ENCODE data around the gene MYD88. TPM values are rescaled to one million over a fixed set of nuclear protein-coding genes. Genes with fewer than 3 reads are reported as not detected.

MYD88 gene
- total and polyA plus RNA-seq, 7 experiments from 2014 or later, result 35.2 to 108 (median 52.8) TPM

DNA sequence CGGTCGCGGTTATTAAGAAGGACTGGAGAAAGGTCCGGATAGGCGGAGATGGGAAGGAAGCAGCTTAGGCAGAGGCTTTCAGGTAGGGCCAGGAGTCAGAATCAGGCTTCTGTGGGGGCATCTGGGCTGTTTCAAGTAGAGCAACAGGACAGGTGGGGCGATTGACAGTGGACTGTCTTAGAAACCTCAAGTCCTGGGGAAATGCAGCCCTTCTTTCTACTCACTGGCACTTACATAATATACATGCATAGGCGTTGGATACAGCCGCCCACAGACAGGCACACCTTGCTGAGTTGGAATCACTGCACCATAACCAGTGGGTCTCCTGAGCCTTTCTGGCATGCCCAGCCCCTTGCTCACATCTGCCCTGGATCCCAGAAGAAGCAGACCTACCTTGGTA, 730 bp downstream of the MYD88 start:
- CTCF ChIA-PET, result no interaction called here
- H3K9me3 ChIP-seq (ENCODE audit: control insufficient read depth in 2 of 3, low read length in 3 of 3), result no peaks in the 10 kb centered on the region
- peaks cover 18 to 35% of the 10 kb centered on the region in 2 donors for H3K4me1 ChIP-seq (ENCODE audit: control insufficient read depth in 2 of 2, insufficient read depth in 2 of 2, low read length in 2 of 2)
- Mint-ChIP-seq H3K27ac (peak overlapping the region; percentile 89 to 100 (median 98)), H3K4me3 (peak overlapping the region; percentile 90 to 100 (median 96)), H3K27me3 (no peaks in the 10 kb centered on the region), H3K36me3 (peaks cover 4 to 38% (median 18%) of the 10 kb centered on the region in 5 donors), H3K4me1 (peaks cover 36 to 68% (median 57%) of the 10 kb centered on the region in 7 donors), H3K9me3 (no peaks in the 10 kb centered on the region)
- peak overlapping the region; percentile 98 for H3K4me3 ChIP-seq (ENCODE audit: low read length)
- ATAC-seq (no peak), DNase-seq (no peak)
- no peaks in the 10 kb centered on the region for H3K27me3 ChIP-seq (ENCODE audit: control insufficient read depth in 2 of 2, insufficient read depth in 2 of 2, low read length in 2 of 2)
- intact Hi-C loops (cut with micrococcal nuclease), result loop anchor here (5.0 to 10.0 kb wide), 10 partner anchors 68 to 1266 kb away; partner anchors contain the start of genes EXOG (in 2 of the 2), GORASP1 (in 1 of the 2), RPSA (in 1 of the 2) and SCN11A (in 1 of the 2)
- POLR2A ChIA-PET, result interaction anchor here (0.8 to 8.2 kb wide), 3 partner anchors 26 to 279 kb away, joined by 3 to 156 read pairs (median 11); partner anchors contain the start of genes DLEC1 and OXSR1
- H3K36me3 ChIP-seq (ENCODE audit: control insufficient read depth in 2 of 3, insufficient read depth in 3 of 3, low read length in 3 of 3), result peaks cover 0 to 30% (median 0%) of the 10 kb centered on the region in 3 experiments
- H3K27ac ChIP-seq (ENCODE audit: low read depth, low read length), result peak overlapping the region; percentile 90

DNA sequence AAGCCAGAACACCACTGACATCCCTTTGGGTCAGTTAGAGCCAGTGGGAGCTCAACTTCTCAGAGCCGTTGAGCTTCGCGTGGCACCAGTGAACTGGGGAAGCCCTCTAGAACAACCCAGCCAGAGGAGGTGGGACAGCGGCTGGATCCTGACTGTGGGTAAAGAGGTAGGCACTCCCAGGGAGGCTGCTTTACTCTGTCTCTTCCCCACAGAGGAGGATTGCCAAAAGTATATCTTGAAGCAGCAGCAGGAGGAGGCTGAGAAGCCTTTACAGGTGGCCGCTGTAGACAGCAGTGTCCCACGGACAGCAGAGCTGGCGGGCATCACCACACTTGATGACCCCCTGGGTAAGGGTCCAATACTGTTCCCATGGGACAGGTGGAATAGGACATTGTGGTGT, 1.2 kb downstream of the MYD88 start:
- H3K4me1 Mint-ChIP-seq, result peaks cover 32 to 64% (median 54%) of the 10 kb centered on the region in 7 donors
- ATAC-seq (no peak), DNase-seq (no peak)
- Histone ChIP-seq H3K27me3 (ENCODE audit: control insufficient read depth in 2 of 2, insufficient read depth in 2 of 2, low read length in 2 of 2) (no peaks in the 10 kb centered on the region), H3K4me1 (ENCODE audit: control insufficient read depth in 2 of 2, insufficient read depth in 2 of 2, low read length in 2 of 2) (peaks cover 18 to 35% of the 10 kb centered on the region in 2 donors), H3K27ac (ENCODE audit: low read depth, low read length) (peak overlapping the region; percentile 90), H3K9me3 (ENCODE audit: control insufficient read depth in 2 of 3, low read length in 3 of 3) (no peaks in the 10 kb centered on the region), H3K4me3 (ENCODE audit: low read length) (peak overlapping the region; percentile 98), H3K36me3 (ENCODE audit: control insufficient read depth in 2 of 3, insufficient read depth in 3 of 3, low read length in 3 of 3) (peaks cover 0 to 26% (median 0%) of the 10 kb centered on the region in 3 experiments)
- peaks cover 4 to 35% (median 15%) of the 10 kb centered on the region in 5 donors for H3K36me3 Mint-ChIP-seq
- POLR2A ChIA-PET, result interaction anchor here (0.8 to 8.2 kb wide), 3 partner anchors 25 to 280 kb away, joined by 3 to 156 read pairs (median 11); partner anchors contain the start of genes DLEC1 and OXSR1
- intact Hi-C loops (cut with micrococcal nuclease), result loop anchor here (5.0 to 10.0 kb wide), 10 partner anchors 68 to 1265 kb away; partner anchors contain the start of genes EXOG (in 2 of the 2), GORASP1 (in 1 of the 2), RPSA (in 1 of the 2) and SCN11A (in 1 of the 2)
- H3K27ac Mint-ChIP-seq, result peak overlapping the region; percentile 29 to 100 (median 97)
- H3K9me3 Mint-ChIP-seq, result no peaks in the 10 kb centered on the region
- CTCF ChIA-PET, result no interaction called here
- peak overlapping the region; percentile 90 to 100 (median 96) for H3K4me3 Mint-ChIP-seq
- H3K27me3 Mint-ChIP-seq, result no peaks in the 10 kb centered on the region

DNA sequence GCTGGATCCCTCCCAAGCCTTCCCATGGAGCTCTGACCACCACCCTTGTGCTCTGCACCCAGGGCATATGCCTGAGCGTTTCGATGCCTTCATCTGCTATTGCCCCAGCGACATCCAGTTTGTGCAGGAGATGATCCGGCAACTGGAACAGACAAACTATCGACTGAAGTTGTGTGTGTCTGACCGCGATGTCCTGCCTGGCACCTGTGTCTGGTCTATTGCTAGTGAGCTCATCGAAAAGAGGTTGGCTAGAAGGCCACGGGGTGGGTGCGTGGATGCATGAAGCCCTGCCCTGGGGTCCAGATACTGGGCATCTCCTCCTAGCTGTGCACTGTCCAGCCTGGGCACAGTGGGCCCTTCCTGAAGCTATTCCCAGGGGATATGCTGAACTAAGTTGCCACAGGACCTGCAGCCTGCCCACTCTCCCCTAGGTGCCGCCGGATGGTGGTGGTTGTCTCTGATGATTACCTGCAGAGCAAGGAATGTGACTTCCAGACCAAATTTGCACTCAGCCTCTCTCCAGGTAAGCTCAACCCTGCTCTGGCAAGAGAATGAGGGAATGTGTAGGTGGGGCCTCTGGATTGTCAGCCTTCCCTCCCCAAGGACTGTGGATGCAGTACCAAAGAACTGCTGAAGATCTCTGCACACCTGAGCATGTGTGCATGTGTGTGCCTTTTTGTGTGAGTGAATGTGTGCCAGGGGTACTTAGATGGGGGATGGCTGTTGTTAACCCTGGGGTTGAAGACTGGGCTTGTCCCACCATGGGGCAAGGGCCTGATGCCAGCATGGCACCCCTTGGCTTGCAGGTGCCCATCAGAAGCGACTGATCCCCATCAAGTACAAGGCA, 2.1 kb downstream of the MYD88 start:
- Histone ChIP-seq H3K36me3 (ENCODE audit: control insufficient read depth in 2 of 3, insufficient read depth in 3 of 3, low read length in 3 of 3) (peaks cover 0 to 24% (median 0%) of the 10 kb centered on the region in 3 experiments), H3K4me1 (ENCODE audit: control insufficient read depth in 2 of 2, insufficient read depth in 2 of 2, low read length in 2 of 2) (peaks cover 12 to 31% of the 10 kb centered on the region in 2 donors), H3K9me3 (ENCODE audit: control insufficient read depth in 2 of 3, low read length in 3 of 3) (no peaks in the 10 kb centered on the region), H3K27ac (ENCODE audit: low read depth, low read length) (peak overlapping the region; percentile 90), H3K27me3 (ENCODE audit: control insufficient read depth in 2 of 2, insufficient read depth in 2 of 2, low read length in 2 of 2) (no peaks in the 10 kb centered on the region), H3K4me3 (ENCODE audit: low read length) (no peak overlapping the region)
- Mint-ChIP-seq H3K27ac (peak overlapping the region in 7 of 9 donors; percentile 13 to 100 (median 98)), H3K4me1 (peaks cover 24 to 55% (median 47%) of the 10 kb centered on the region in 7 donors), H3K4me3 (peak overlapping the region; percentile 69 to 100 (median 94)), H3K36me3 (peaks cover 4 to 32% (median 15%) of the 10 kb centered on the region in 5 donors), H3K9me3 (peaks cover 0 to 6% (median 3%) of the 10 kb centered on the region in 11 donors), H3K27me3 (peaks cover 0 to 2% (median 0%) of the 10 kb centered on the region in 5 donors)
- ATAC-seq (no peak), DNase-seq (no peak)
- ChIA-PET CTCF (no interaction called here), POLR2A (interaction anchor here (0.9 to 8.2 kb wide), 4 partner anchors 15 to 101 kb away, joined by 3 to 156 read pairs (median 8); partner anchors contain the start of genes DLEC1 and OXSR1)
- intact Hi-C loops (cut with micrococcal nuclease), result no loop called here

GRCh38 chr3:38141173-38141951, 2.9 kb downstream of the MYD88 start:
- Mint-ChIP-seq H3K4me3 (peak overlapping the region in 7 of 10 donors; percentile 16 to 98 (median 44)), H3K27me3 (peaks cover 0 to 4% (median 0%) of the 10 kb centered on the region in 5 donors), H3K4me1 (peaks cover 16 to 47% (median 40%) of the 10 kb centered on the region in 7 donors), H3K9me3 (peaks cover 0 to 14% (median 9%) of the 10 kb centered on the region in 11 donors), H3K27ac (peak overlapping the region in 5 of 9 donors; percentile 1 to 53 (median 36)), H3K36me3 (peaks cover 7 to 32% (median 15%) of the 10 kb centered on the region in 5 donors)
- no peak overlapping the region for H3K27ac ChIP-seq (ENCODE audit: low read depth, low read length)
- ATAC-seq, result no peak
- intact Hi-C loops (cut with micrococcal nuclease), result no loop called here
- no peak for DNase-seq
- peaks cover 11 to 22% of the 10 kb centered on the region in 2 donors for H3K4me1 ChIP-seq (ENCODE audit: control insufficient read depth in 2 of 2, insufficient read depth in 2 of 2, low read length in 2 of 2)
- POLR2A ChIA-PET, result interaction anchor here (0.6 to 8.2 kb wide), 3 partner anchors 13 to 24 kb away, joined by 3 to 156 read pairs (median 6); partner anchors contain the start of gene OXSR1
- no peak overlapping the region for H3K4me3 ChIP-seq (ENCODE audit: low read length)
- H3K27me3 ChIP-seq (ENCODE audit: control insufficient read depth in 2 of 2, insufficient read depth in 2 of 2, low read length in 2 of 2), result no peaks in the 10 kb centered on the region
- no peaks in the 10 kb centered on the region for H3K9me3 ChIP-seq (ENCODE audit: control insufficient read depth in 2 of 3, low read length in 3 of 3)
- CTCF ChIA-PET, result no interaction called here
- peaks cover 0 to 24% (median 0%) of the 10 kb centered on the region in 3 experiments for H3K36me3 ChIP-seq (ENCODE audit: control insufficient read depth in 2 of 3, insufficient read depth in 3 of 3, low read length in 3 of 3)

GRCh38 chr3:38141952-38142273, 3.5 kb downstream of the MYD88 start:
- ChIA-PET CTCF (no interaction called here), POLR2A (interaction anchor here (1.7 to 8.2 kb wide), 2 partner anchors 17 to 23 kb away, joined by 6 to 156 read pairs; partner anchors contain the start of gene OXSR1)
- Mint-ChIP-seq H3K4me1 (peaks cover 15 to 46% (median 39%) of the 10 kb centered on the region in 7 donors), H3K36me3 (peaks cover 9 to 35% (median 15%) of the 10 kb centered on the region in 5 donors), H3K4me3 (peak overlapping the region in 2 of 10 donors; percentile 10 to 16), H3K27me3 (peaks cover 0 to 4% (median 0%) of the 10 kb centered on the region in 5 donors), H3K9me3 (peaks cover 0 to 19% (median 12%) of the 10 kb centered on the region in 11 donors), H3K27ac (peak overlapping the region in 5 of 9 donors; percentile 12 to 53 (median 40))
- no peak for ATAC-seq
- Histone ChIP-seq H3K27ac (ENCODE audit: low read depth, low read length) (no peak overlapping the region), H3K9me3 (ENCODE audit: control insufficient read depth in 2 of 3, low read length in 3 of 3) (no peaks in the 10 kb centered on the region), H3K4me1 (ENCODE audit: control insufficient read depth in 2 of 2, insufficient read depth in 2 of 2, low read length in 2 of 2) (peaks cover 11 to 21% of the 10 kb centered on the region in 2 donors), H3K27me3 (ENCODE audit: control insufficient read depth in 2 of 2, insufficient read depth in 2 of 2, low read length in 2 of 2) (no peaks in the 10 kb centered on the region), H3K36me3 (ENCODE audit: control insufficient read depth in 2 of 3, insufficient read depth in 3 of 3, low read length in 3 of 3) (peaks cover 0 to 24% (median 0%) of the 10 kb centered on the region in 3 experiments), H3K4me3 (ENCODE audit: low read length) (no peak overlapping the region)
- no peak for DNase-seq
- intact Hi-C loops (cut with micrococcal nuclease), result no loop called here
